GM10266 (cell line): ENCODE results near the gene LRRN3.

Experiments used
- DNase-seq: peaks from one replicate; pipeline ENCODE4 v3.0.0; 2012; ENCODE audit errors: extremely low spot score
- TF ChIP-seq, protein P1 (sequence below): IDR thresholded peaks from 2 replicates; pipeline ENCODE4 v1.5.1; 2012; ENCODE audit warnings: mild to moderate bottlenecking, low read depth; ENCODE audit not compliant: control insufficient read depth, insufficient read depth; ENCODE audit errors: missing control alignments

The LRRN3 gene

DNA sequence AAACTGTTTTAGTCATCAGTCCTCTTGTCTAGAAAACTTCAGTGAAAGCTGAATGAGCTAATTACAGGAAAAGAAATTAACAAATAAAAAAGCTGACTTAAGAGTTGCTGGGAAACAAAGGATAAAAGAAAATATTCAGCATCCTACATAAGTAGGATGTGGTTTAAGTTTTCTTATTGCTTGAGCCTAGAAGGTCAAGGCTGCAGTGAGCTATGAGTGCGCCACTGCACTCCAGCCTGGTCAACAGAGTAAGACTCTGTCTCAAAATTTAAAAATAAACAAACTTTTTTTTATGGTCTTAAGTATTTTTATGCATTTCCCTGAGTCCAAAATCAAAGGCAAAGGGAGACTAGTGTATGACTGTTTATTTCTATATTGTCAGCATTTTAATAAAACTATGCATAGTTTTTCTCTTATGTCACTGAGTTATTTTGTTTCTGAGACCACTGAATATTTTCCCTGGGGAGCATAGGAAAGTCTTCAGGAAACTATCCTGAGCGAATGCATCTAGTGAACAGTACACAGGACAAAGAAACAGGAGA is 40.0 kb upstream of the LRRN3 start:
- no peak for DNase-seq
- TF ChIP-seq, protein P1, sequence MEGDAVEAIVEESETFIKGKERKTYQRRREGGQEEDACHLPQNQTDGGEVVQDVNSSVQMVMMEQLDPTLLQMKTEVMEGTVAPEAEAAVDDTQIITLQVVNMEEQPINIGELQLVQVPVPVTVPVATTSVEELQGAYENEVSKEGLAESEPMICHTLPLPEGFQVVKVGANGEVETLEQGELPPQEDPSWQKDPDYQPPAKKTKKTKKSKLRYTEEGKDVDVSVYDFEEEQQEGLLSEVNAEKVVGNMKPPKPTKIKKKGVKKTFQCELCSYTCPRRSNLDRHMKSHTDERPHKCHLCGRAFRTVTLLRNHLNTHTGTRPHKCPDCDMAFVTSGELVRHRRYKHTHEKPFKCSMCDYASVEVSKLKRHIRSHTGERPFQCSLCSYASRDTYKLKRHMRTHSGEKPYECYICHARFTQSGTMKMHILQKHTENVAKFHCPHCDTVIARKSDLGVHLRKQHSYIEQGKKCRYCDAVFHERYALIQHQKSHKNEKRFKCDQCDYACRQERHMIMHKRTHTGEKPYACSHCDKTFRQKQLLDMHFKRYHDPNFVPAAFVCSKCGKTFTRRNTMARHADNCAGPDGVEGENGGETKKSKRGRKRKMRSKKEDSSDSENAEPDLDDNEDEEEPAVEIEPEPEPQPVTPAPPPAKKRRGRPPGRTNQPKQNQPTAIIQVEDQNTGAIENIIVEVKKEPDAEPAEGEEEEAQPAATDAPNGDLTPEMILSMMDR: no peak

- TF ChIP-seq, protein P1: no peak
- no peak for DNase-seq
Observed at GRCh38 chr7:111051832-111052231, 39.1 kb upstream of the LRRN3 start.

DNA sequence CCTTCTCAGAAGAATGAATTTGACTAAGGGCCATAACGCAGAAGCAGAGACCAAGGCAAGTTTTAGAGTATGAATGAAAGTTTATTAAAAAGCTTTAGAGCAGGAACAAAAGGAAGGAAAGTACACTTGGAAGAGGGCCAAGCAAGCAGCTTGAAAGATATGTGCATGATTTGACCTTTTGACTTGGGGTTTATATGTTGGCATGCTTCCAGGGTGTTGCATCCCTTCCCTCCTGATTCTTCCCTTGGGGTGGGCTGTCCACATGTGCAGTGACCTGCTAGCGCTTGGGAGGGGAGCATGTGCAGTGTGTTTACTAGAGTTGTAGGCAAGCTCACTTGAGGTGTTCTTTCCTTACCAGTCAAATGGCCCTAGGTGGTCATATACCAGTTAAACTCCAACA is 37.9 kb upstream of the LRRN3 start:
- no peak for DNase-seq
- TF ChIP-seq, protein P1: no peak

GRCh38 chr7:111056371-111056770 is 34.6 kb upstream of the LRRN3 start:
- TF ChIP-seq, protein P1: no peak
- no peak for DNase-seq

DNA sequence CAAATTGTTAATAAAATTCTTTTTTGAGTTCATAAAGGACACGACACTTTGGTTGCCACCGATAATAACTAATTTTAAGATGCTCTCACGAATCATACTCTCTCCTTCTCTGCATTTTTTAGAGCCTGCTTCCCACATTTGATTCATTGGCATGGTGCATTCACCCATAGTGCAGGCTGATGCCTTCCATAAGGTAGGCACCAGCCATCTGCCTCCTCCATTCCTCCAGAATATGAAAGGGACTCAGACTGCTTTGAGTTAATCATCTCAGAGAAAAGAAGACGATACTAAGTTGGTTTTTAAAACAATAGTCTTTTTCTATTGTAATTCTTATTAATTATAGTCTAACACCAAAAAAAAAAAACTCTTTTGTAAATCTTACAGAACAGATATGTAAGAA is 33.9 kb upstream of the LRRN3 start:
- no peak for DNase-seq
- TF ChIP-seq, protein P1: no peak

GRCh38 chr7:111059833-111060232 is 31.1 kb upstream of the LRRN3 start:
- TF ChIP-seq, protein P1: no peak

GRCh38 chr7:111063166-111063565 is 27.8 kb upstream of the LRRN3 start:
- no peak for DNase-seq
- TF ChIP-seq, protein P1: no peak

More at GRCh38 chr7:111059833-111060232, 31.1 kb upstream of the LRRN3 start:
- DNase-seq: no peak
